GM12875 (cell line): ENCODE results near the gene H19.

Experiments used
- H3K4me3 ChIP-seq: one replicate; pipeline ENCODE4 v1.5.1; 2011; ENCODE audit warnings: low read depth, low read length, control low read depth
- TF ChIP-seq, protein P1 (sequence below): IDR thresholded peaks from 2 replicates; pipeline ENCODE4 v1.5.1; 2011; ENCODE audit warnings: low read depth, mild to moderate bottlenecking, control low read depth, inconsistent platforms, low read length, moderate library complexity, borderline replicate concordance; ENCODE audit not compliant: insufficient read depth

The H19 gene

DNA sequence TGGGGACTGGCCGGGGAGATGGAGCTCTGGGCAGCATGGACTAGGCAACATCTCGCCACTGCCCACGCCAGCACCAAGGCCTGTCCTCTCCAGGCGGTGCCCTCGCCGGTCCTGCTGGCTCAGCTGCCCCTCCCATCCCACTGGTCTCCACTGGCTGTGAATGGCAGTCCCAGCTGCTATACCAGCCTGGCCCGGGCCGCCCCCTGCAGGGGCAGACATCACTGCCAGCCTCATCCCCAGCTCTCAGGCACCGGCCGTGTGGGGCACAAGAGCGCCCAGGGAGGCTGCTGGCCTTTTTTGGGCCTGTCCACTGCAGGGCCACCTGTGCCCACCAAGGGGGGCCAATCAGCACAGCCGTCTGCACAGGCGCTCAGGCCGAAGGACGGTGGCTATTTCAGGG lies 30.1 kb upstream of the H19 start:
- TF ChIP-seq, protein P1, sequence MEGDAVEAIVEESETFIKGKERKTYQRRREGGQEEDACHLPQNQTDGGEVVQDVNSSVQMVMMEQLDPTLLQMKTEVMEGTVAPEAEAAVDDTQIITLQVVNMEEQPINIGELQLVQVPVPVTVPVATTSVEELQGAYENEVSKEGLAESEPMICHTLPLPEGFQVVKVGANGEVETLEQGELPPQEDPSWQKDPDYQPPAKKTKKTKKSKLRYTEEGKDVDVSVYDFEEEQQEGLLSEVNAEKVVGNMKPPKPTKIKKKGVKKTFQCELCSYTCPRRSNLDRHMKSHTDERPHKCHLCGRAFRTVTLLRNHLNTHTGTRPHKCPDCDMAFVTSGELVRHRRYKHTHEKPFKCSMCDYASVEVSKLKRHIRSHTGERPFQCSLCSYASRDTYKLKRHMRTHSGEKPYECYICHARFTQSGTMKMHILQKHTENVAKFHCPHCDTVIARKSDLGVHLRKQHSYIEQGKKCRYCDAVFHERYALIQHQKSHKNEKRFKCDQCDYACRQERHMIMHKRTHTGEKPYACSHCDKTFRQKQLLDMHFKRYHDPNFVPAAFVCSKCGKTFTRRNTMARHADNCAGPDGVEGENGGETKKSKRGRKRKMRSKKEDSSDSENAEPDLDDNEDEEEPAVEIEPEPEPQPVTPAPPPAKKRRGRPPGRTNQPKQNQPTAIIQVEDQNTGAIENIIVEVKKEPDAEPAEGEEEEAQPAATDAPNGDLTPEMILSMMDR: no peak
- H3K4me3 ChIP-seq: no peak overlapping the region

- no peak overlapping the region for H3K4me3 ChIP-seq
- TF ChIP-seq, protein P1: no peak
Measured at GRCh38 chr11:2015025-2015424, 17.4 kb upstream of the H19 start.

DNA sequence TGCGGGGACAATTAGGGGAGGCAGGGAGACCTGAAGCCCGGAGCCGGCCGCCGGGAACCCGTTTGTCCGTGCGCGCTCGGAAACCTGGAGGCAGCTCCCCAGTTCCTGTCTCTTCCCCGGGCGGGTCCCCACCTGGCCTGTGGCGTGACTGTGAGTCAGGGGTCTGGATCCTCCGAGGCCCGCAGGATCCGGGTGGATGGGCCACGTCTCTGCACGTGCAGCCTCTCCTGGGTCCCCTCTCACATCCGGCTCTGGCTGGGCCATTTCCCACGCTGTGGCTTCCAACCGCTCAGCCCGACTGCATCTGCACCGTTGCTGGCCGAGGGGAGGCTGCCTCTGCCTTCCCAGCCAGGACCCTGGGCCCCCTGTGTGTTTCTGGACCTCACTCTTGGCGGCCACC lies 14.8 kb upstream of the H19 start:
- no peak overlapping the region for H3K4me3 ChIP-seq
- TF ChIP-seq, protein P1: no peak

- no peak overlapping the region for H3K4me3 ChIP-seq
- TF ChIP-seq, protein P1: no peak
Measured at GRCh38 chr11:2004466-2004865, 6.8 kb upstream of the H19 start.

GRCh38 chr11:2002807-2003206 lies 5.2 kb upstream of the H19 start:
- TF ChIP-seq, protein P1: no peak

GRCh38 chr11:2002042-2002776 lies 4.6 kb upstream of the H19 start:
- no peak overlapping the region for H3K4me3 ChIP-seq
- TF ChIP-seq, protein P1: no peak

More at GRCh38 chr11:2002807-2003206, 5.2 kb upstream of the H19 start:
- no peak overlapping the region for H3K4me3 ChIP-seq

DNA sequence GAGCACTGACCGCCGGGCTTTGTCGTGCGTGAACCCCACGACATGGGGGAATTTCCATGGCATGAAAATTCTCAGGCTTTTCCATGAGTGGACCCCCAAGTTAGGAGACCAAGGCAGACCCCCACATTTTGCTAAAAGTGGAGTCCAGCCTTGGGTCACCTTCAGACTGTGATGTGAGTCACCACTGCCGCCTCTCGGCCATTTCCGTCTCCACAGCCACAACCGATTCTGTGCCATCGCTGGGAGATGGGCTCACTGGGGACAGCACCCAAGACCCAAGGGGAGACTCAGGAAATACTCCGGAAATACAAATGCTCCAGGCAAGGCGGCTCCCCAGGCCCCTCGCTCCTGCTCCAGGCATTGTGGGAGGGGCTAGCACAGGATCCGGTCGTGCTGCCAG lies 1.2 kb upstream of the H19 start:
- TF ChIP-seq, protein P1: no peak
- no peak overlapping the region for H3K4me3 ChIP-seq
